ENCODE measurements around the gene MAG.

Gene MAG

GRCh38 chr19:35308910-35309309, 16.9 kb downstream of the MAG start:
- Histone ChIP-seq H4K20me1 (ENCODE audit: insufficient read depth, low read length, poor library complexity, severe bottlenecking) (no peaks in the 10 kb centered on the region), H3K9ac (ENCODE audit: low read depth, low read length, poor library complexity, severe bottlenecking) (no peak overlapping the region), H3K4me1 (ENCODE audit: insufficient read depth, low read length, poor library complexity, severe bottlenecking) (peaks cover 26% of the 10 kb centered on the region), H3K4me3 (ENCODE audit: low read length, poor library complexity, severe bottlenecking) (no peak overlapping the region), H3K4me2 (ENCODE audit: low read depth, low read length, poor library complexity, severe bottlenecking) (no peak overlapping the region), H3K9me3 (ENCODE audit: insufficient read depth, low read depth, low read length) (no peaks in the 10 kb centered on the region), H3K36me3 (ENCODE audit: insufficient read depth, low read length) (no peaks in the 10 kb centered on the region), H3K27me3 (ENCODE audit: insufficient read depth, low read length, poor library complexity, severe bottlenecking) (no peaks in the 10 kb centered on the region), H3F3A (ENCODE audit: low read depth) (no peaks in the 10 kb centered on the region), H2AFZ (ENCODE audit: low read length) (no peak overlapping the region), H3K79me2 (ENCODE audit: insufficient read depth, low read length) (no peaks in the 10 kb centered on the region), H3K9me2 (replicated peaks; ENCODE audit: low read depth, low read length) (no peaks in the 10 kb centered on the region)
- TF ChIP-seq CTCF (conservative IDR thresholded peaks at IDR 0.05; ENCODE audit: low read length), result no peak
- no peak for TF ChIP-seq EZH2phosphoT487 (IDR thresholded peaks at IDR 0.05; ENCODE audit: borderline replicate concordance)

- Histone ChIP-seq H4K20me1 (ENCODE audit: insufficient read depth, low read length, poor library complexity, severe bottlenecking) (no peaks in the 10 kb centered on the region), H3K9me3 (ENCODE audit: insufficient read depth, low read depth, low read length) (no peaks in the 10 kb centered on the region), H3F3A (ENCODE audit: low read depth) (no peaks in the 10 kb centered on the region), H3K9me2 (replicated peaks; ENCODE audit: low read depth, low read length) (no peaks in the 10 kb centered on the region), H3K79me2 (ENCODE audit: insufficient read depth, low read length) (no peaks in the 10 kb centered on the region), H3K36me3 (ENCODE audit: insufficient read depth, low read length) (no peaks in the 10 kb centered on the region), H3K9ac (ENCODE audit: low read depth, low read length, poor library complexity, severe bottlenecking) (no peak overlapping the region), H3K4me3 (ENCODE audit: low read length, poor library complexity, severe bottlenecking) (no peak overlapping the region), H3K27me3 (ENCODE audit: insufficient read depth, low read length, poor library complexity, severe bottlenecking) (no peaks in the 10 kb centered on the region), H3K4me2 (ENCODE audit: low read depth, low read length, poor library complexity, severe bottlenecking) (no peak overlapping the region), H3K4me1 (ENCODE audit: insufficient read depth, low read length, poor library complexity, severe bottlenecking) (peaks cover 29% of the 10 kb centered on the region), H2AFZ (ENCODE audit: low read length) (no peak overlapping the region)
- TF ChIP-seq EZH2phosphoT487 (IDR thresholded peaks at IDR 0.05; ENCODE audit: borderline replicate concordance) (no peak), CTCF (conservative IDR thresholded peaks at IDR 0.05; ENCODE audit: low read length) (no peak)
Observed at GRCh38 chr19:35309481-35310279, 17.7 kb downstream of the MAG start.

GRCh38 chr19:35310331-35310730, 18.4 kb downstream of the MAG start:
- Histone ChIP-seq H3K36me3 (ENCODE audit: insufficient read depth, low read length) (no peaks in the 10 kb centered on the region), H3K4me3 (ENCODE audit: low read length, poor library complexity, severe bottlenecking) (no peak overlapping the region), H3K4me1 (ENCODE audit: insufficient read depth, low read length, poor library complexity, severe bottlenecking) (peaks cover 29% of the 10 kb centered on the region), H3K4me2 (ENCODE audit: low read depth, low read length, poor library complexity, severe bottlenecking) (no peak overlapping the region), H3K9me2 (replicated peaks; ENCODE audit: low read depth, low read length) (no peaks in the 10 kb centered on the region), H3K9ac (ENCODE audit: low read depth, low read length, poor library complexity, severe bottlenecking) (no peak overlapping the region), H3K79me2 (ENCODE audit: insufficient read depth, low read length) (no peaks in the 10 kb centered on the region), H2AFZ (ENCODE audit: low read length) (no peak overlapping the region), H3F3A (ENCODE audit: low read depth) (no peaks in the 10 kb centered on the region), H3K9me3 (ENCODE audit: insufficient read depth, low read depth, low read length) (no peaks in the 10 kb centered on the region), H4K20me1 (ENCODE audit: insufficient read depth, low read length, poor library complexity, severe bottlenecking) (no peaks in the 10 kb centered on the region), H3K27me3 (ENCODE audit: insufficient read depth, low read length, poor library complexity, severe bottlenecking) (no peaks in the 10 kb centered on the region)
- TF ChIP-seq EZH2phosphoT487 (IDR thresholded peaks at IDR 0.05; ENCODE audit: borderline replicate concordance) (no peak), CTCF (conservative IDR thresholded peaks at IDR 0.05; ENCODE audit: low read length) (no peak)
